ENCODE data around the gene CCNO. TPM values are rescaled to one million over a fixed set of nuclear protein-coding genes. Genes with fewer than 3 reads are reported as not detected.

The CCNO gene
- total RNA-seq, 3 donors from 2014 or later: 0.32 to 4.3 (median 3.2) TPM

DNA sequence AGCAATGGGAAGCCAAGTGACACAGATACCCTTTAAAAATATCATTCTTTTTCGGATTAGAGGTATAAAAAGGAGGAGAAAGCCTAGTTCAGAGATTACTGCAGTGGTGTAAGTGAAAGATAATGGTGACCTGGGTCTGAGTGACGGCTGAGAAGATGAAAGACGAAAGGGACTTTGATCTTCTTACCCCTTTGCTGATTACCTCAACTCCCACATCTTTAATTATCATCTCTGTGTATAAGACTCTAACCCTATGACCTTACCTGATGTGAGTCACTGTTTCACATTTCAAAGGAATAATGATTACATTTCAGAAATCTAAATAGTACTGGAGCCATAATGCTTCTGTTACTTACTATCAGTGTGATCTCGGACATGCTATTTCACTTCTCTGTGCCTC lies 21.4 kb upstream of the CCNO start:
- H3K36me3 ChIP-seq: no peaks in the 10 kb centered on the region
- intact Hi-C loops (cut with DNase I; ENCODE audit: low total_unique reads): no loop called here
- no peak for TF ChIP-seq CTCF (IDR thresholded peaks at IDR 0.05)
- TF ChIP-seq POLR2A (IDR thresholded peaks at IDR 0.05): no peak
- no peak for TF ChIP-seq POLR2AphosphoS5 (IDR thresholded peaks at IDR 0.05)
- no peak for DNase-seq (ENCODE audit: low spot score in 2 of 2)
- H3K9me3 ChIP-seq: no peaks in the 10 kb centered on the region
- no peaks in the 10 kb centered on the region for H3K27me3 ChIP-seq
- H3K4me1 ChIP-seq: no peaks in the 10 kb centered on the region
- no peak overlapping the region for H3K27ac ChIP-seq
- no peak overlapping the region for H3K4me3 ChIP-seq

DNA sequence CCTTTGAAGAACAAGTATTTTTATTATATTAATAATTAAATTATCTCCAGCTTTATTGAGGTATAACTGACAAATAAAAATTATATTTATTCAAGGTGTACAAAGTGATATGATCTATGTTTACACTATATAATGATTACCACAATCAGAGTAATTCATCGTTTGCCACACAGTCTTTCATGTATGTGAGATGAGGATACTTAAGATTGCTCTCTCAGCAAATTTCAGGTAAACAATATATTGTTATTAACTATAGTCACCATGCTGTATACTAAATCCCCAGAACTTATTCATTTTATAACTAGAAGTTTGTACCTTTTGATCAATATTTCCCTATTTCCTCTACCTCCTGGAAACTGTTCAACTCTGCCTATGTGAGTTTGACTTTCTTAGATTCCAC lies 16.7 kb upstream of the CCNO start:
- H3K4me3 ChIP-seq: no peak overlapping the region
- TF ChIP-seq POLR2A (IDR thresholded peaks at IDR 0.05): no peak
- TF ChIP-seq POLR2AphosphoS5 (IDR thresholded peaks at IDR 0.05): no peak
- no peak for TF ChIP-seq CTCF (IDR thresholded peaks at IDR 0.05)
- no peak overlapping the region for H3K27ac ChIP-seq
- H3K4me1 ChIP-seq: no peaks in the 10 kb centered on the region
- H3K27me3 ChIP-seq: no peaks in the 10 kb centered on the region
- DNase-seq (ENCODE audit: low spot score in 2 of 2): no peak
- intact Hi-C loops (cut with DNase I; ENCODE audit: low total_unique reads): no loop called here
- no peaks in the 10 kb centered on the region for H3K36me3 ChIP-seq
- peaks cover 0 to 7% of the 10 kb centered on the region in 2 donors for H3K9me3 ChIP-seq

- no peak overlapping the region for H3K27ac ChIP-seq
- intact Hi-C loops (cut with DNase I; ENCODE audit: low total_unique reads): no loop called here
- DNase-seq (ENCODE audit: low spot score in 2 of 2): no peak
These were observed 8.3 kb upstream of the CCNO start for GRCh38 chr5:55241746-55242145.

GRCh38 chr5:55236800-55237199 lies 3.4 kb upstream of the CCNO start:
- Histone ChIP-seq H3K9me3 (no peaks in the 10 kb centered on the region), H3K27me3 (no peaks in the 10 kb centered on the region), H3K36me3 (no peaks in the 10 kb centered on the region), H3K27ac (no peak overlapping the region), H3K4me1 (no peaks in the 10 kb centered on the region), H3K4me3 (no peak overlapping the region)
- TF ChIP-seq POLR2AphosphoS5 (IDR thresholded peaks at IDR 0.05) (no peak), POLR2A (IDR thresholded peaks at IDR 0.05) (no peak), CTCF (IDR thresholded peaks at IDR 0.05) (no peak)
- no peak for DNase-seq (ENCODE audit: low spot score in 2 of 2)
- intact Hi-C loops (cut with DNase I; ENCODE audit: low total_unique reads): no loop called here

More at GRCh38 chr5:55241746-55242145, 8.3 kb upstream of the CCNO start:
- no peaks in the 10 kb centered on the region for H3K27me3 ChIP-seq
- H3K9me3 ChIP-seq: no peaks in the 10 kb centered on the region
- H3K36me3 ChIP-seq: no peaks in the 10 kb centered on the region
- TF ChIP-seq POLR2AphosphoS5 (IDR thresholded peaks at IDR 0.05) (no peak), CTCF (IDR thresholded peaks at IDR 0.05) (no peak), POLR2A (IDR thresholded peaks at IDR 0.05) (no peak)
- no peaks in the 10 kb centered on the region for H3K4me1 ChIP-seq
- no peak overlapping the region for H3K4me3 ChIP-seq

- intact Hi-C loops (cut with DNase I; ENCODE audit: low total_unique reads): no loop called here
- no peak for TF ChIP-seq POLR2A (IDR thresholded peaks at IDR 0.05)
- no peak for TF ChIP-seq CTCF (IDR thresholded peaks at IDR 0.05)
- no peak for TF ChIP-seq POLR2AphosphoS5 (IDR thresholded peaks at IDR 0.05)
- no peaks in the 10 kb centered on the region for H3K9me3 ChIP-seq
- H3K36me3 ChIP-seq: no peaks in the 10 kb centered on the region
- peaks cover 2 to 16% of the 10 kb centered on the region in 2 donors for H3K27me3 ChIP-seq
- DNase-seq (ENCODE audit: low spot score in 2 of 2): no peak
- peak overlapping the region; percentile 40 to 83 (median 73) for H3K4me3 ChIP-seq
- no peaks in the 10 kb centered on the region for H3K4me1 ChIP-seq
- peak overlapping the region; percentile 66 to 78 for H3K27ac ChIP-seq
These were observed 803 bp upstream of the CCNO start for GRCh38 chr5:55234121-55234700.

Data from breast epithelium (tissue), 4 donors.